ENCODE results near the gene DZIP1L. TPM values are rescaled to one million over a fixed set of nuclear protein-coding genes. Genes with fewer than 3 reads are reported as not detected.

The DZIP1L gene
- total RNA-seq, 1 experiment from 2014 or later: 10.4 TPM

DNA sequence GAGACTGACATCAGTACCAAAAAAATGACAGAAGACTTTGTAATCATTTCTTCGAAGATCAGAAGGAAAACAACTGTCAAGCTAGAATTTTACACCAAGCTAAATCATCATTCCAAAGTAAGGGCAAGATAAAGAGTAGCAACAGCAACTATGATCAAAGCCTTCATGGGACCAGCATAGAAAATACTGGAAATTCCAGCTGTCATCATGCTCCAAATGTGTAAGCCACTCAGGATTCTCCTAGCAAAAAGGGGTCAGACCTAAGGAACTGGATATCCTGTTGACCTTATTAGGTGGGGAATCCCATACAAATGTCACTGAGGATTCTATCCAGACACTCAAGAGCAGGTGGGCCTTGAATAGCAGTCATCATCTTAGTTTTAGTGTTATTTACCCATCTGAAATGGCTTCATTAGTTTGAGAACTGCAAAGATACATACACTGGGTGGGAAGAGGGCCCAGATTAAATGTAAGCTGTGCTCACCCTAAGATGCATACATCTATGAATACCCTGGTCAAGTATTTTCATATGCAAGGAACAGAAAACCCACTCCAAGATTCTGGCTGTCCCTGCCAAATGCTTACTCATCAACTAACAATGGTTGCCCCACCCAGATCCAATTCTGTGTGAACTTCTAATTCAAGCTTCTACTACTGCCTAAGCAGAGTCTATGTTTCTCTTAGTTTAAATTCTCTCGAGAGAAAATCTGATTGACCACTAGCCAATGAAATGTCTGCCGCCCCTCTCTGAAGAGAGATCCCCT, 72.0 kb downstream of the DZIP1L start:
- no peak overlapping the region for H4K5ac ChIP-seq (ENCODE audit: insufficient read length, low read depth, low read length)
- Mint-ChIP-seq H3K4me3 (no peak overlapping the region), H3K36me3 (ENCODE audit: insufficient read depth in 1 of 3, low read depth in 3 of 3) (no peaks in the 10 kb centered on the region; a peak in 2 of 7 replicates), H3K27me3 (ENCODE audit: low read depth) (no peaks in the 10 kb centered on the region), H3K4me1 (peaks cover 20% of the 10 kb centered on the region in 2 experiments), H3K9me3 (no peaks in the 10 kb centered on the region), H3K27ac (no peak overlapping the region)
- no peak overlapping the region for H3K27ac ChIP-seq (ENCODE audit: insufficient read length, low read depth, low read length)
- TF ChIP-seq, protein P1, sequence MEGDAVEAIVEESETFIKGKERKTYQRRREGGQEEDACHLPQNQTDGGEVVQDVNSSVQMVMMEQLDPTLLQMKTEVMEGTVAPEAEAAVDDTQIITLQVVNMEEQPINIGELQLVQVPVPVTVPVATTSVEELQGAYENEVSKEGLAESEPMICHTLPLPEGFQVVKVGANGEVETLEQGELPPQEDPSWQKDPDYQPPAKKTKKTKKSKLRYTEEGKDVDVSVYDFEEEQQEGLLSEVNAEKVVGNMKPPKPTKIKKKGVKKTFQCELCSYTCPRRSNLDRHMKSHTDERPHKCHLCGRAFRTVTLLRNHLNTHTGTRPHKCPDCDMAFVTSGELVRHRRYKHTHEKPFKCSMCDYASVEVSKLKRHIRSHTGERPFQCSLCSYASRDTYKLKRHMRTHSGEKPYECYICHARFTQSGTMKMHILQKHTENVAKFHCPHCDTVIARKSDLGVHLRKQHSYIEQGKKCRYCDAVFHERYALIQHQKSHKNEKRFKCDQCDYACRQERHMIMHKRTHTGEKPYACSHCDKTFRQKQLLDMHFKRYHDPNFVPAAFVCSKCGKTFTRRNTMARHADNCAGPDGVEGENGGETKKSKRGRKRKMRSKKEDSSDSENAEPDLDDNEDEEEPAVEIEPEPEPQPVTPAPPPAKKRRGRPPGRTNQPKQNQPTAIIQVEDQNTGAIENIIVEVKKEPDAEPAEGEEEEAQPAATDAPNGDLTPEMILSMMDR (conservative IDR thresholded peaks at IDR 0.05): no peak
- no peak overlapping the region for H2BK12ac ChIP-seq (ENCODE audit: insufficient read length, low read depth, low read length)
- no peak overlapping the region for H2BK5ac ChIP-seq (ENCODE audit: insufficient read length, low read length)
- no peak overlapping the region for H2BK15ac ChIP-seq (ENCODE audit: low read depth, low read length)
- H3K23ac ChIP-seq (ENCODE audit: insufficient read length, low read depth, low read length): no peak overlapping the region
- H2BK120ac ChIP-seq (ENCODE audit: low read depth, low read length, poor library complexity, severe bottlenecking): no peak overlapping the region
- H3K4me1 ChIP-seq (ENCODE audit: insufficient read depth, low read length): peaks cover 5% of the 10 kb centered on the region
- no peak overlapping the region for H3K14ac ChIP-seq (ENCODE audit: insufficient read depth, low read length)
- H3K56ac ChIP-seq (ENCODE audit: insufficient read length, low read depth, low read length): no peak overlapping the region
- no peaks in the 10 kb centered on the region for H4K20me1 ChIP-seq (ENCODE audit: control insufficient read depth, insufficient read depth, insufficient read length)
- no CpG with 5 or more reads among the region's 3 CpGs for WGBS (ENCODE audit: extremely low coverage, insufficient read length, low lambda C conversion rate)
- no peak for DNase-seq
- no peaks in the 10 kb centered on the region for H3K79me1 ChIP-seq (ENCODE audit: insufficient read depth, low read depth, low read length, poor library complexity, severe bottlenecking)
- no peaks in the 10 kb centered on the region for H3K79me2 ChIP-seq (ENCODE audit: insufficient read depth, low read length)
- no peak overlapping the region for H2AFZ ChIP-seq (ENCODE audit: low read length)
- H3K18ac ChIP-seq (ENCODE audit: insufficient read length, low read depth, low read length): no peak overlapping the region
- H3K27me3 ChIP-seq (ENCODE audit: insufficient read depth, low read length): no peaks in the 10 kb centered on the region
- no peak overlapping the region for H3K9ac ChIP-seq (ENCODE audit: extremely low read depth, insufficient read length, low read length)
- no peak overlapping the region for H2AK5ac ChIP-seq (ENCODE audit: insufficient read length, low read length)
- no peak overlapping the region for H4K91ac ChIP-seq (ENCODE audit: insufficient read length, low read depth, low read length)
- no peaks in the 10 kb centered on the region for H3K23me2 ChIP-seq (ENCODE audit: insufficient read length, low read depth, low read length, poor library complexity, severe bottlenecking)
- no peak overlapping the region for H2BK20ac ChIP-seq (ENCODE audit: low read depth, low read length, poor library complexity, severe bottlenecking)
- no peak overlapping the region for H3K4ac ChIP-seq (ENCODE audit: low read depth, low read length)
- no peak overlapping the region for H4K8ac ChIP-seq (replicated peaks; ENCODE audit: insufficient read length, low read depth, low read length)
- no peaks in the 10 kb centered on the region for H3K9me3 ChIP-seq (ENCODE audit: control insufficient read depth, low read depth, low read length)
- no peak overlapping the region for H3T11ph ChIP-seq (ENCODE audit: low read length)
- H3K4me2 ChIP-seq (ENCODE audit: insufficient read depth, insufficient read length, low read length): no peak overlapping the region
